H9 (cell line): ENCODE data around the gene FUT2. TPM values are rescaled to one million over a fixed set of nuclear protein-coding genes. Genes with fewer than 3 reads are reported as not detected.

ENCODE experiments used
- DNase-seq: peaks from one replicate; pipeline ENCODE4 v3.0.0-alpha.2; 2017
- H2AFZ ChIP-seq: one replicate; pipeline ENCODE4 v1.6.1; 2013; ENCODE audit warnings: mild to moderate bottlenecking, low read length, control low read depth, moderate library complexity
- H2AK5ac ChIP-seq: 2 replicates; pipeline ENCODE4 v1.6.1; 2013; ENCODE audit warnings: low read length, control low read depth, mixed read lengths; ENCODE audit not compliant: insufficient read length
- H2BK120ac ChIP-seq: one replicate; pipeline ENCODE4 v1.6.1; 2013; ENCODE audit warnings: low read depth, mild to moderate bottlenecking, low read length, control low read depth, inconsistent platforms; ENCODE audit not compliant: poor library complexity, severe bottlenecking
- H2BK12ac ChIP-seq: 2 replicates; pipeline ENCODE4 v1.6.1; 2013; ENCODE audit warnings: low read length, control low read depth, mixed read lengths, low read depth; ENCODE audit not compliant: insufficient read length
- H2BK15ac ChIP-seq: 2 replicates; pipeline ENCODE4 v1.6.1; 2013; ENCODE audit warnings: low read depth, low read length, control low read depth
- H2BK20ac ChIP-seq: one replicate; pipeline ENCODE4 v1.6.1; 2013; ENCODE audit warnings: low read depth, mild to moderate bottlenecking, low read length, control low read depth, inconsistent platforms; ENCODE audit not compliant: poor library complexity, severe bottlenecking
- H2BK5ac ChIP-seq: 2 replicates; pipeline ENCODE4 v1.6.1; 2013; ENCODE audit warnings: low read length, control low read depth, mixed read lengths; ENCODE audit not compliant: insufficient read length
- H3K14ac ChIP-seq: 2 replicates; pipeline ENCODE4 v1.6.1; 2013; ENCODE audit warnings: low read length, control low read depth; ENCODE audit not compliant: insufficient read depth
- H3K18ac ChIP-seq: 2 replicates; pipeline ENCODE4 v1.6.1; 2013; ENCODE audit warnings: low read depth, mild to moderate bottlenecking, mixed read lengths, low read length, control low read depth; ENCODE audit not compliant: insufficient read length
- H3K23ac ChIP-seq: 2 replicates; pipeline ENCODE4 v1.6.1; 2013; ENCODE audit warnings: low read length, control low read depth, mixed read lengths, low read depth; ENCODE audit not compliant: insufficient read length
- H3K23me2 ChIP-seq: 2 replicates; pipeline ENCODE4 v1.6.1; 2013; ENCODE audit warnings: low read depth, mild to moderate bottlenecking, mixed read lengths, low read length, control low read depth; ENCODE audit not compliant: insufficient read length, poor library complexity, severe bottlenecking
- H3K27ac ChIP-seq: 2 replicates; pipeline ENCODE4 v1.5.1; 2013; ENCODE audit warnings: low read length, control low read depth, mixed read lengths, low read depth; ENCODE audit not compliant: insufficient read length
- H3K27me3 ChIP-seq: 2 replicates; pipeline ENCODE4 v1.6.1; 2013; ENCODE audit warnings: low read length, control low read depth, inconsistent platforms; ENCODE audit not compliant: insufficient read depth
- H3K4ac ChIP-seq: 2 replicates; pipeline ENCODE4 v1.6.1; 2013; ENCODE audit warnings: low read depth, mild to moderate bottlenecking, control low read depth, inconsistent platforms, low read length, moderate library complexity
- H3K4me1 ChIP-seq: 2 replicates; pipeline ENCODE4 v1.6.1; 2013; ENCODE audit warnings: low read length, control low read depth, inconsistent platforms; ENCODE audit not compliant: insufficient read depth
- H3K4me2 ChIP-seq: 2 replicates; pipeline ENCODE4 v1.6.1; 2013; ENCODE audit warnings: low read length, control low read depth, mixed read lengths; ENCODE audit not compliant: insufficient read length, insufficient read depth
- H3K56ac ChIP-seq: 2 replicates; pipeline ENCODE4 v1.6.1; 2013; ENCODE audit warnings: low read depth, mild to moderate bottlenecking, mixed read lengths, low read length, control low read depth; ENCODE audit not compliant: insufficient read length
- H3K79me1 ChIP-seq: 2 replicates; pipeline ENCODE4 v1.6.1; 2013; ENCODE audit warnings: low read depth, mild to moderate bottlenecking, moderate library complexity, low read length, control low read depth, inconsistent platforms; ENCODE audit not compliant: insufficient read depth, poor library complexity, severe bottlenecking
- H3K79me2 ChIP-seq: 2 replicates; pipeline ENCODE4 v1.6.1; 2013; ENCODE audit warnings: low read length, control low read depth, inconsistent platforms; ENCODE audit not compliant: insufficient read depth
- H3K9ac ChIP-seq: 2 replicates; pipeline ENCODE4 v1.6.1; 2013; ENCODE audit warnings: low read length, control low read depth, mixed read lengths; ENCODE audit not compliant: insufficient read length; ENCODE audit errors: extremely low read depth
- H3K9me3 ChIP-seq: one replicate; pipeline ENCODE4 v1.6.1; 2013; ENCODE audit warnings: low read depth, low read length, inconsistent platforms; ENCODE audit not compliant: control insufficient read depth
- H3T11ph ChIP-seq: one replicate; pipeline ENCODE4 v1.6.1; 2013; ENCODE audit warnings: mild to moderate bottlenecking, low read length, control low read depth, inconsistent platforms
- H4K20me1 ChIP-seq: one replicate; pipeline ENCODE4 v1.6.1; 2013; ENCODE audit not compliant: control insufficient read depth, insufficient read length, insufficient read depth
- H4K5ac ChIP-seq: 2 replicates; pipeline ENCODE4 v1.6.1; 2013; ENCODE audit warnings: low read depth, mild to moderate bottlenecking, mixed read lengths, low read length, control low read depth; ENCODE audit not compliant: insufficient read length
- H4K8ac ChIP-seq: replicated peaks from 2 replicates; pipeline ENCODE4 v1.6.1; 2013; ENCODE audit warnings: low read length, control low read depth, mixed read lengths, low read depth; ENCODE audit not compliant: insufficient read length
- H4K91ac ChIP-seq: 2 replicates; pipeline ENCODE4 v1.6.1; 2013; ENCODE audit warnings: low read depth, mild to moderate bottlenecking, moderate library complexity, mixed read lengths, low read length, control low read depth; ENCODE audit not compliant: insufficient read length
- H3K27ac Mint-ChIP-seq, 3 experiments: 2 replicates in 2 of 3; 3 replicates in 1 of 3; pipeline ENCODE4 v1.8.0; 2020 to 2021; ENCODE audit warnings: mixed read lengths in 3 of 3, mild to moderate bottlenecking in 1 of 3, moderate library complexity in 1 of 3
- H3K27me3 Mint-ChIP-seq: 2 replicates; pipeline ENCODE4 v1.8.0; 2021; ENCODE audit warnings: low read depth, mild to moderate bottlenecking, moderate library complexity, mixed read lengths
- H3K36me3 Mint-ChIP-seq, 3 experiments: 2 replicates in 2 of 3; 3 replicates in 1 of 3; pipeline ENCODE4 v1.8.0; 2020 to 2021; ENCODE audit warnings: low read depth in 3 of 3, mixed read lengths in 3 of 3; ENCODE audit not compliant: insufficient read depth in 1 of 3
- H3K4me1 Mint-ChIP-seq, 2 experiments: 2 replicates each; pipeline ENCODE4 v1.8.0; 2020; ENCODE audit warnings: mixed read lengths in 2 of 2
- H3K4me3 Mint-ChIP-seq, 2 experiments: 2 replicates in 1 of 2; 3 replicates in 1 of 2; pipeline ENCODE4 v1.8.0; 2020 to 2021; ENCODE audit warnings: mild to moderate bottlenecking in 2 of 2, mixed read lengths in 2 of 2, moderate library complexity in 1 of 2
- H3K9me3 Mint-ChIP-seq, 2 experiments: 2 replicates in 1 of 2; 3 replicates in 1 of 2; pipeline ENCODE4 v1.8.0; 2020; ENCODE audit warnings: mild to moderate bottlenecking in 2 of 2, mixed read lengths in 2 of 2, moderate library complexity in 1 of 2
- WGBS: extraction: QIAGEN DNeasy Blood & Tissue Kit; methylation state at CpG from one replicate; pipeline ENCODE4 v1.1.7; 2013; ENCODE audit warnings: missing lambda C conversion rate, low lambda C conversion rate, mixed read lengths; ENCODE audit not compliant: insufficient read length; ENCODE audit errors: extremely low coverage; 5-methylcytosine and 5-hydroxymethylcytosine counted together
- total RNA-seq: library from RNA; stranded (reverse); gene quantifications from 2 replicates; pipeline ENCODE4 v1.2.1, GENCODE V29; 2021
- TF ChIP-seq, protein P1 (sequence below): fragments of 200-600 bp; sonication (generic); conservative IDR thresholded peaks from 3 replicates; pipeline ENCODE4 v1.8.0; 2021; ENCODE audit warnings: antibody characterized with exemption, mild to moderate bottlenecking

FUT2 gene
- total RNA-seq, 1 experiment from 2014 or later, result 11.4 TPM

DNA sequence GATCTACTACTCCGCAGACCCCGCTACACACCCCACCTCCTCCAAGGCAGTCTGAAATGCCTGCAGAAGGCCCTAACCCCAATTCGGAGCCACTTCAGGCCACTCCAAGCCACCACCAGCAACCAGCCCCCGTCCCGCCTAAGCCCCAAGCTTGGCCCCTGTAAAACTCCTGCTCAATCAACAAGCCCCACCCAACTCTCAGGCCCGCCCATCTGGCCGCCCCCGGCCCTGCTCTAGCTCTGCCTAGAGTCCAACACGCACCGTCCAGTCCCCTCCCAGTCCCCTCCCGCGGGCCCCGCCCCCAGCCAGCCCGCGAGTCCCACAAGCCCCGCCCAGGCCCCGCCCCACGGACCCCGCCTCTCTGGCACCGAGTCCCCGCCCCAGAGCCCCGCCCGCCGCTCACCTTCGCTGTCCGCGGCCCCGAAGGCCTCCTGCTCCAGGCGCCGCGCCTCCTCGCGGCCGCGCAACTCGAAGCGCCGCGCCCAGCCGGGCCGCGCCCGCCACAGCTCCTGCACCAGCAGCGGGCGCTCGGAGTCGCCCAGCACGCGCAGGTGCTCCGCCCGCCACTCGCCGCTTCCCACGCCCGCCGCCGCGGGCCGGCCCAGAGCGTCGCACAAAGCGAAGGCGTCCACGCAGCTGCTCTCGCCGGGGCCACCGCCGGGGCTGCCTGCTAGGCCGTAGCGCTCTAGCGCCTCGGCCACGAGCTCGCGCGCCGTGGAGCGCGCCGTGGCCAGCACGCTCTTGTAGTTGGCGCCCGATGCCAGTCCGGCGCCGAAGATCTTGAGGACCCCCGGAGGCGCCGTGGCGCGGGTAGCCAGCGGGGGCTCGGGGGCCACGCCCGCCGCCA is 43.0 kb downstream of the FUT2 start:
- Histone ChIP-seq H3K4me1 (no peaks in the 10 kb centered on the region; the same call in 1 of the 2 replicates), H2BK12ac (no peak overlapping the region), H2BK120ac (no peak overlapping the region), H3K9ac (no peak overlapping the region), H4K8ac (no peak overlapping the region), H2AFZ (no peak overlapping the region), H3T11ph (no peak overlapping the region), H3K79me1 (no peaks in the 10 kb centered on the region), H4K91ac (no peak overlapping the region), H3K23me2 (peaks cover 9% of the 10 kb centered on the region), H3K18ac (no peak overlapping the region), H2BK5ac (no peak overlapping the region), H4K20me1 (no peaks in the 10 kb centered on the region), H2AK5ac (no peak overlapping the region), H3K27ac (no peak overlapping the region), H3K14ac (no peak overlapping the region), H2BK20ac (no peak overlapping the region), H3K4me2 (peak overlapping the region; percentile 54), H3K23ac (no peak overlapping the region), H3K27me3 (no peaks in the 10 kb centered on the region; the same call in 1 of the 2 replicates), H3K9me3 (no peaks in the 10 kb centered on the region), H3K79me2 (no peaks in the 10 kb centered on the region), H3K4ac (no peak overlapping the region), H2BK15ac (no peak overlapping the region), H4K5ac (no peak overlapping the region), H3K56ac (no peak overlapping the region)
- Mint-ChIP-seq H3K4me3 (peak overlapping the region; percentile 52 to 80), H3K9me3 (no peaks in the 10 kb centered on the region), H3K27me3 (peaks cover 20% of the 10 kb centered on the region), H3K27ac (peak overlapping the region; percentile 53 to 98 (median 91); a peak in 5 of 7 replicates), H3K4me1 (peaks cover 23 to 51% of the 10 kb centered on the region in 2 experiments), H3K36me3 (peaks cover 2 to 4% (median 3%) of the 10 kb centered on the region in 3 experiments; a peak in 3 of 7 replicates)
- no CpG with 5 or more reads among the region's 96 CpGs for WGBS
- DNase-seq, result peak; percentile 99
- TF ChIP-seq, protein P1, sequence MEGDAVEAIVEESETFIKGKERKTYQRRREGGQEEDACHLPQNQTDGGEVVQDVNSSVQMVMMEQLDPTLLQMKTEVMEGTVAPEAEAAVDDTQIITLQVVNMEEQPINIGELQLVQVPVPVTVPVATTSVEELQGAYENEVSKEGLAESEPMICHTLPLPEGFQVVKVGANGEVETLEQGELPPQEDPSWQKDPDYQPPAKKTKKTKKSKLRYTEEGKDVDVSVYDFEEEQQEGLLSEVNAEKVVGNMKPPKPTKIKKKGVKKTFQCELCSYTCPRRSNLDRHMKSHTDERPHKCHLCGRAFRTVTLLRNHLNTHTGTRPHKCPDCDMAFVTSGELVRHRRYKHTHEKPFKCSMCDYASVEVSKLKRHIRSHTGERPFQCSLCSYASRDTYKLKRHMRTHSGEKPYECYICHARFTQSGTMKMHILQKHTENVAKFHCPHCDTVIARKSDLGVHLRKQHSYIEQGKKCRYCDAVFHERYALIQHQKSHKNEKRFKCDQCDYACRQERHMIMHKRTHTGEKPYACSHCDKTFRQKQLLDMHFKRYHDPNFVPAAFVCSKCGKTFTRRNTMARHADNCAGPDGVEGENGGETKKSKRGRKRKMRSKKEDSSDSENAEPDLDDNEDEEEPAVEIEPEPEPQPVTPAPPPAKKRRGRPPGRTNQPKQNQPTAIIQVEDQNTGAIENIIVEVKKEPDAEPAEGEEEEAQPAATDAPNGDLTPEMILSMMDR, result peak; percentile 52; the same call in 2 of the 3 replicates
